Mammary epithelial cell (primary cell): ENCODE data around the gene GON7.

Source experiments
- CTCF ChIP-seq, 2 donors: IDR thresholded peaks in 1 of 2; conservative IDR thresholded peaks in 1 of 2; 2 replicates each; pipeline ENCODE4 v1.5.1; 2011 to 2012; ENCODE audit warnings: inconsistent platforms in 2 of 2, low read length in 2 of 2, mild to moderate bottlenecking in 2 of 2, control low read depth in 1 of 2, low read depth in 1 of 2; ENCODE audit not compliant: insufficient read depth in 1 of 2; ENCODE audit errors: extremely low read depth in 1 of 2
- EZH2 ChIP-seq: IDR thresholded peaks from 2 replicates; pipeline ENCODE4 v1.6.1; 2012; ENCODE audit warnings: low read length, inconsistent platforms, borderline replicate concordance

GRCh38 chr14:93183596-93184317 lies 23.1 kb downstream of the GON7 start:
- TF ChIP-seq EZH2 = no peak
- no peak for TF ChIP-seq CTCF (conservative IDR thresholded peaks at IDR 0.05 in 1 of 2, IDR thresholded peaks at IDR 0.05 in 1 of 2; ENCODE audit: extremely low read depth in 1 of 2, insufficient read depth in 1 of 2, low read depth in 1 of 2, low read length in 2 of 2)
